Measurements from ENCODE around the gene GFY.

The GFY gene

DNA sequence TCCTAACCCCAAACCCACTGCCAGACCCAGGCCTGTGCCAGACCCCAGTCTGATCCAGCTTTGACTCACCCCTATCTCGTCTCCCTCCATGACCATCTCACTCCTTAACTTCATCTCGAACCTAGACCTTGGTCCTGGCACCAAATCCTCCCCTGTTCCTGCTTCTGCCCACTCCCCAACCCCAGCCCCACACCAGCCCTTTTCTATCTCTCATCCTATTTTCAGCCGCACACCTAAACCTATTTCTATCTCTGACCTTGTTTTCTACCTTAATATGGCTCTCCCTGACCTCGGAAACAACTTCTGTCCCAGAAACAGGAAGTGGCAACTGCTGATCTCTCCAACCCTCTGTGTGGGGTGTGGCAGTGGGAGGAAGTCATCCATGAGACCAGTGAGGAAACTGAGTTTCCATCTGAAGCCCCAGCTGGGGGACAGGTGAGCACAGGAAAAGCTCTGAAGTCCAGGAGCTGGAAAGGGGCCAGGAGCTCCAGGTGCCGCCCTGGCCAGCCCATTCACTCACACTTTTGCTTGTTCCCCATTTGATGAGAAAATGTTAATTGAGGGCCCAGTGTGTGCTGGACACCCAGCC, 15.7 kb upstream of the GFY start:
- DNase-seq: no peak

DNA sequence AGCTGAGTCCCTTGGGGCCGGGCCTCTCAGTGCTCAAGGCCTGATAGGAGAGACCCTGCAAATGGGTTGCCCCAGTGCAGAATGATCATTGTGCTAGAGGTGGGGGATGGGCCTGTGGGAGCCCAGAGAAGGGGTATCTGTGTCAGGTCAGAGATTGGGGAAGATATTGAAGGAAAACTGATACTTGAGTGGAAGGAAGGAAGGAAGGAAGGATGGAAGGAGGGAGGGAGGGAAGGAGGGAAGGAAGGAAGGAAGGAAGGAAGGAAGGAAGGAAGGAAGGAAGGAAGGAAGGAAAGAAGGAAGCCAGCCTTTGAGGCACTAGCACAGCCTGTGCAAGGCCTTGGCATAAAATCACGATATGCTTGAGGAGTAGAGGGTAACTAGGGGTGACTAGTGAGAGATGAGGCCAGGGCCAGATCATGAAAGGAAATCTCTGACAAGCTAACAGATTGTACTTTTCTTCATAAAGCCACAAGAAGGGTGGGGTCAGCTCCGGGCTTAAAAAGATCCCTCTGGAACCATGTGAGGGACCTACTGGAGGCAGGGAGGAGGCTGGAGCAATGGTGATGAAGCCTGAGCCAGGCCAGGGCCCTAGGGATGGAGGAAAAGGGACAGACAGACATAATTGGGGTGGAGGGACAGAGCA, 13.4 kb upstream of the GFY start:
- no peak for DNase-seq

DNA sequence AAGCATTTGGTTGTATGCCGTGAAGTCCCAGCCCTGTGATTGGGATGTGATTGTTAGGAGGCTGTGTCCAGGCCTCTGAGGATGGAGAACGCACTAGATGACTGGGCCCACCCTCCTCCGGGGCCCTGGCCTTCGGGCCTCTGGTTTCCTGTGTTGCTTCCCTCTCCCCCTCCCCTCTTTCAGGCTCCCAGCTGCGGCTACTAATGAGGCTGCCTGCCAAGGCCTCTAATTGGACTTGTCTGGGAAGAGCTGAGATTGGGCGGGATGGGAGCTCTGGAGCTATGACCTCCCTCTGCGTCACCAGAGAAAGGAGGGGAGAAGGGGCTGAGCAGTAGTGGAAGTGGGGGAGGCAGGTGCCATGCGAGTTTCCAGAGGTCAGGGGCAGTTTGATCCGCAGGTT, 11.8 kb upstream of the GFY start:
- DNase-seq: no peak

GRCh38 chr19:49414256-49414655, 10.9 kb upstream of the GFY start:
- DNase-seq: no peak

GRCh38 chr19:49415102-49415809, 9.9 kb upstream of the GFY start:
- no peak for DNase-seq

GRCh38 chr19:49415810-49416200, 9.4 kb upstream of the GFY start:
- DNase-seq: no peak

DNA sequence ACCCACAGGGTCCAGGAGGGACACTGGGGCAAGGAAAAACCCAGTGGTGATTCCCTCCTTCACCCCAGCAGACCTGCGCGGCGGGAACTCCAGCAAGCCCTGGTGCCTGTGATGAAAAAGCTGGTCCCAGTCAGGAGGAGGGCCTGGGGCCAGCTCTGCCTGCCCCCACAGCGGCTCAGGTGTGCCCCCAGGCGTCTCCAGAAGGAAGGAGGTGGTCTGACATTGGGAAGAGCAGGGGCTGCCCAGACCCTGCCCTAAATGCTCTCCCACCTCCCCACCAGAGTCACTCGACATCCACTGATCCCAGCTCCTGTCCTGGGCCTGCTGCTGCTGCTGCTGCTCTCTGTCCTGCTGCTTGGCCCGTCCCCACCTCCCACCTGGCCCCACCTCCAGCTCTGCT, 8.1 kb upstream of the GFY start:
- no peak for DNase-seq

- no peak for DNase-seq
Measured at GRCh38 chr19:49418511-49418910, 6.7 kb upstream of the GFY start.

DNA sequence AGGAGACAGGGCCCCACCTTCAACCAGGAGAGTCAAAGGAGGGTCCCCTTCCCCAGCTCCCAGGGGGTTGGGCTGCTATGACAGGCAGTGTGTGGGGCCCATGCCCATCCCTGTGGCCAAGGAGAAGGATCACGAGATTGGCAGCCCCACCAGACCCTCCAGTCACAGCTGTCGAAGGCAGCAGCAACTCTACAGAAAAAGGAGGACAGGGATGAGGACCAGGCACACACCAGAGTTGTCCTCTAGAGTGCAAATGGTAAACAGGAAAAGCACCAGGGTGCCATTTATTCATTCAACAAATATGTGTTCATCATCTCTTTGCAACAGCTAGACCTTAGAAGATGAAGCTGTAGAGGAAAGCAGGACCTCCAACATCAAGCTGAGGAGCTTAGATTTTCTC, 6.0 kb upstream of the GFY start:
- no peak for DNase-seq

DNA sequence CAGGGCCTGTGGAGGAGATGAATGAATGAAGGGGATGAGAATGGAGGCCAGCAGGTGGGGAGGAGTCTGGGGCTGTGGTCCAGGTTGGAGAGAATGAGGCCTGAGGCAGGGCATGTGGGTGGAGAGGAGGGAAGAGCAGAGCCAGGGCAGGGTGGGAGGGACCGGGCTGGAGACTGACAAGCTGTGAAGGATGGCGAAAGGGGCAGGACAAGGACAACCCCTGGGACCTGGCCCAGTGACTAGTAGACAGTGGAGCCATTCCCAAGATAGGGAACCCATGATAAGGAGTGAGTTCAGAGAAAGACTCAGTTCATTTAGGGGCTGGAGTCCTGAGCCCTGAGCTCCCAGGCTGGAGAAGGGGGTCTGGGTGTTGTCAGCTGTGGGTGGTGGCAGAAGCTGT, 5.0 kb upstream of the GFY start:
- DNase-seq: no peak

- DNase-seq: peak; percentile 72
Measured at GRCh38 chr19:49421039-49421877, 3.9 kb upstream of the GFY start.

DNA sequence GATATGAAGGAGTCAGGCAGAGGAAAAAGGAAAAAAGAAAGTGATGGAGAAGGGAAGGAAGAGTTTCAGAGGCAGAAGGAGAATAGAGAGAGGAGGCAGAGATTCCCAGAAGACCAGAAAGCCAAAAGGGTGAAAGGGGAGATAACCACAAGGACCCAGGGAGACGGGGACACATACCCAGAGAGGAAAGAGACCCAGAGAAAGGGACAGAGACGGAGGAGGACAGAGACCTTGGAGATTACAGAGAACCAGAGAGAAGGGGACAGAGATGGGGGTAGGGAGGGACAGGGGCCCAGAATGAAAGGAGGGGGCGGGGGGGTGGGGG, 3.3 kb upstream of the GFY start:
- no peak for DNase-seq

DNA sequence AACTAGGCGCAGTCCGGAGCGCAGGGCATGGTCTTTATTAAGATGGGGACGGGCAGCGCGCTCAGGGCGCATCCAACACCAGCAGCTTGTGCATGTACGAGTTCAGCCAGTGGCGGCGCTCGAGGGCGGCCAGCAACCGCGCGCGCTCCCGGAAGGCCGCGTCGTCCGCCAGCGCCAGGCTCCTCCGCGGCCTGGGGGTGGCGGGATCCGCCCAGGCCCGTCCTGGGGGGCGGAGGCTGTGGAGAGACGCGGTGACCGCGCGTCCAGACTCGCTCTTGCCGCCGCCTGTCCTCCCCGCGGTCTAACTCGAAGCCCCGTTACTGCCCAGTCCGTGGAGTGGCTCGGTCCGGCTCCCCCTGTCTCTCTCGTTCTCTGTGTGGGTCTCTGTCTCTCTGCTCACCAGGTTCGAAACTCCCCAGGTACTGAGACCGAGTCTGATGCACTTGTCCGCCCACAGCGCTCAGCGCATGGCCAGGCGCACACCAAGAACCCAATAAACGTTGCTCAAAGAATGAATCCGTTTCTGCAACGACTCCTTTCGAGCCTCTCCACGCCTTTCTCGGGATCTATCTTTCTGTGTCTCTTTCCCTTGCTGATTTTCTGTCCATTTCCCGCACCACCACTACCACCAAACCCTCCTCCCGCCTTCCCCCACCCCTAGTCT, 2.6 kb upstream of the GFY start:
- DNase-seq: peak; percentile 70

GRCh38 chr19:49423071-49423984, 1.9 kb upstream of the GFY start, which contains the start of gene PTH2:
TSS of gene PTH2 (minus strand) at chr19:49423441. CDS start at chr19:49423339, 102 bp downstream.
- no peak for DNase-seq

DNA sequence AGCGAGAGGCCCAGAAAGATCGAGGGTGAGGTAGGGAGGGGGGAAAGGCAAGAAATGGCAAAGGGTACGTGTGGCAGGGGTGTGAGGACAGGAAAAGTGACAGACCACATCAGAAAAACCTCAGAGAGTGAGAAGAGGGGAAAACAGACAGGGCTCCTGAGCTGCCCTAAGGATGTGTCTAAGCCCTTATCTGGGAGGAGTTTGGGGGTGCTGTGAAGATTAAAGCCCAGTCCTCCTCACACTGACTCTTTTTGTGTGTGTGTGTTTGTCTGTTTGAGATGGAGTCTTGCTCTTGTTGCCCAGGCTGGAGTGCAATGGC, 1.2 kb upstream of the GFY start:
- no peak for DNase-seq

DNA sequence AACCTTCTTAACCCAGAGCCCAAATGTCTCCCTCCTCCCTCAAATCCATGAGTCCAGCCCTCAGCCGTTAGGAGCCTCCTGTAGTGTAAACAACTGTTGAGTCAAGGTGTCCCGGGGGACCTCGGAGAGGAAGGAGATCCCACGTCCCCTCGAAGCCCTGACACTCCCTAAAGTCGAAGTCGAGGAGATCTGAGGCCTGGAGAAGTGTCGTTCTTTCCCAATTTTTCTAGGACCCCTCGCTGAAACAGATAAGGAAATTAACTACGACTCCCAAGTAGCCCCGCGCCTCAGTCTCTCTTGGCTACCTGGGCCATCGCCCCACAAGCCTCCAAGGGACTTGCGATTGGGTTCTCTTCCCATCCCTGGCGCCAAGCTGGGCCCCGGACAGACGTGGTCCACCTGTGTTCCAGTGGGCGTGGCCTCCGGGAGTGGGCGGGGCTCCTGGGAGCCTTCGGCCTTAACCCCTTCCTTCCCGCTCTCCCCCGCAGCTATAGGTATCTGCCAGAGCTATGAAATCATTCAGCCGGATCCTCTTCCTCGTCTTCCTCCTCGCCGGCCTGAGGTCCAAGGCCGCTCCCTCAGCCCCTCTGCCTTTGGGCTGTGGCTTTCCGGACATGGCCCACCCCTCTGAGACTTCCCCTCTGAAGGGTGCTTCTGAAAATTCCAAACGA, 869 bp downstream of the GFY start:
- DNase-seq: peak; percentile 69

GRCh38 chr19:49427339-49427738, 2.2 kb downstream of the GFY start:
- DNase-seq: no peak

- DNase-seq: peak; percentile 45
Measured at GRCh38 chr19:49427855-49428546, 2.8 kb downstream of the GFY start.

DNA sequence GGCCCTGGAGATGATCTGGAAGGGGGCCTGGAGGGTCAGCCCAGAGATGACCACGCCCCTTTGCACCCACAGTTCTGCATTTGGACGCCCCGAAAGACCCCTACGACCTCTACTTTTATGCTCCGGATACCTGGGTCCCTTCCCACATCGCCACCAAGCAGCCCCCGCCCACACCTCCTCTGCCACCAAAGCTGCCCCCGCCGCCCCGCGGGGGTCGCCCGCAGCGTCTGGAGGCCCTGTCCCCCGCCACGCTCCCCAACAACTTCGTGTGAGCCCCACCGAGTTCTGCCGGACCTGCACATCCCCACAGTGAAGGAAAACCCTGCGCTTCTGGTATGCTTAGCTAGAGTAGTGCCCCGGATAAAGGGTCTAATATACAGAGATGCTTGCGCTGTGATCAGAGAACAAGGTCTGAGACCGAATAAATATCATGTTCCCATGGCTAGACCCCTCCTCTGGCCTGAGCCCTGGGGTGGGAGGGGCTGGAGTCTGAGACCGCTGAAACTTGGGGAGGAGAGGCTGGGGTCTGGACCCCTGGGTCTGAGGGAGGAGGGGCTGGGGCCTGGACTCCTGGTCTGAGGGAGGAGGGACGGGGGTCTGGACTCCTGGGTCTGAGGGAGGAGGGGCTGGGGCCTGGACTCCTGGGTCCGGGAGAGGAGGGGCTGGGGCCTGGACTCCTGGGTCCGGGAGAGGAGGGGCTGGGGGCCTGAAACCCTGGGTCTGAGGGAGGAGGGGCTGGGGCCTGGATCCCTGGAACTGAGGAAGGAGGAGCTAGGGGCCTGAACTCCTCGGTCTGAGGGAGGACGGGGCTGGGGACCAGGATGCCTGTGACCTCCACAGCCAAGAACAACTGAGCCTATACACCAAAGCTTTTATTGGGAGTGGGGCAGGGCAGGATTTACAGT, 3.6 kb downstream of the GFY start:
- no peak for DNase-seq

DNA sequence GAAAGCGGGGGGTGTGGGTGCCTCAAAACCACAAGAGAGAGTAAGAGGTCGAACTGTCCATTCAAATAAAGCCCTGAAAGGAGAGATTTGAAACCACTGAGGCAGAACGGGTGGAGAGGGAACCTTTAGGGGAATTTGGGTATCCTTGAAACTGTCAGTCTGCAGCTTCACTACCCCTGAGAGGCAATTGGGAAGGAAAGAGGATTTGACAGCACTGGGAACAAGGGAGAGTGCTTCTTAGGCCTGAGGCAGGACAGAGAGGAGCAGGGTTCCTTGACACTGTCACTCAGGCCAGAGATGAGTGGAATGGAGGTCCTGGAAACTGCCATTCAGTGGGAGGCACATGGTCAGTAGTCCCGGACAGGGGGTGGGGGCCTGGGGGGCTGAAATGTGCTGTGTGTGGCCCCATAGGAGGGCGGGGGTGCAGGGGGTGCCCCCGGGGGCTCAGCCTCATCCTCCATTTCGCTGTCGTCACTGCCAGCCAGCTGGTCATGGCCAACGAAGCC, 5.0 kb downstream of the GFY start:
- no peak for DNase-seq
